SHP77 (cell line): Measurements from ENCODE around the gene MZT2A.
"Not testable (repeated sequence)": the region's sequence is repeated elsewhere in the genome, so short reads cannot be mapped to it uniquely, and the experiment has no call there.

ENCODE experiments used
- DNase-seq, 2 experiments: peaks; one replicate each; lab custom pipeline; 2025; lab: John Stamatoyannopoulos, UW

Gene MZT2A

DNA sequence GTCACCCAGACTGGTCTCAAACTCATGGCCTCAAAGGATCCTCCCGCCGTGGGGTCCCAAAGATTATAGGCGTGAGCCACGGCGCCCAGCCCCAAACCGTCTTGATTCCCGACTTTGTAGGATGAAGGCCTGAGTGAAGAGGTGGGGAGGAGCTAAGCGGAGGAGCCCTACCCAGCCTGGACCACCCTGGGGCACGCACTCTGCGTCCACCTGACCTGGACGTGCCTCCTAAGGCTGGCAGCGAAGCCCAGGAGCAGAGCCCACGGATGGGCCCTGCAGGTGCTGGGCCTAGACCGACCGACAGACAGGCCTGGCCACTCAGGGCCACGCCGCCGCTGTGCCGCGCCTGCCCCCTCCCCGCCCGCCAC is 744 bp downstream of the MZT2A start:
- DNase-seq: not testable (repeated sequence)

DNA sequence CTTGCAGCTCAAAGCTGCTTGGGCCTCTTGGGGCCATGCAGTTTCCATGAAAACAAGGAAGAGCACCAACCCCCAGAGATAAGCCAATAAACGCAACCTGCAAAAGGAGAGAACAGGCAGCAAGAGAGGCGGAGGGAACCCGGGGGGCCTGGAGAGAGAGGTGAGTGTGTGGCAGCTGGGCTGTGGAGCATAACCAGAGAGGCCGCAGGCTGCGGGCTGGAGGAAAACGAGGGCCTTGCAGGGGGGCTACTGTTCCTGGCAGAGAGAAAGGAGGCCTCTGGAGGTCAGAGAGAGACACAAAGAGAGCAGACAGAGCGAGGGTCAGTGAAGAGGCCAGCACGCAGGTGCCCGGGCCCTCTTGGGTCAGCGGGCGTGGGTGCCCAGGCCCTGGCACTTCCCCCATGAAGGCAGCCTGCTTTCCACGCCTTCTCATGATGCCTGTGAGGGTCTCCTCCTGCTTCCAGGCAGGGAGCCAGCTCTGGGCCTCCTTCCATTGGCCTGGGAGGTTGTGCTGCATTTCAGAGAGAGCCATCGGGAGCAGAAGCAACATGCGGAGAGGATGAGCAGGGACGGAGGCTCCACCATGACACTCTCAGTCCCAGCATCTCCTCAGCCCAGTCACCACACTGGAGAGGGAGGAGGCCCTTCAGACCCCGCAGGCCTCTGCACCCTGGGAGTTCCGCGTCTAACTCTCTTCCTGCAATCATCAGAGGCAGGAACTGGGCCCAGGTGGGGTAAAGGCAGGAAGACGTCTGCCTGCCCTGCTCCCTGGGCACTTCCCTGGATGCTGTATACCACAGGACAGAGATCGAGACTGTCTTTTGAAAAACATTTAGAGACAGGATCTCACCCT is 1.4 kb downstream of the MZT2A start:
- not testable (repeated sequence) for DNase-seq

DNA sequence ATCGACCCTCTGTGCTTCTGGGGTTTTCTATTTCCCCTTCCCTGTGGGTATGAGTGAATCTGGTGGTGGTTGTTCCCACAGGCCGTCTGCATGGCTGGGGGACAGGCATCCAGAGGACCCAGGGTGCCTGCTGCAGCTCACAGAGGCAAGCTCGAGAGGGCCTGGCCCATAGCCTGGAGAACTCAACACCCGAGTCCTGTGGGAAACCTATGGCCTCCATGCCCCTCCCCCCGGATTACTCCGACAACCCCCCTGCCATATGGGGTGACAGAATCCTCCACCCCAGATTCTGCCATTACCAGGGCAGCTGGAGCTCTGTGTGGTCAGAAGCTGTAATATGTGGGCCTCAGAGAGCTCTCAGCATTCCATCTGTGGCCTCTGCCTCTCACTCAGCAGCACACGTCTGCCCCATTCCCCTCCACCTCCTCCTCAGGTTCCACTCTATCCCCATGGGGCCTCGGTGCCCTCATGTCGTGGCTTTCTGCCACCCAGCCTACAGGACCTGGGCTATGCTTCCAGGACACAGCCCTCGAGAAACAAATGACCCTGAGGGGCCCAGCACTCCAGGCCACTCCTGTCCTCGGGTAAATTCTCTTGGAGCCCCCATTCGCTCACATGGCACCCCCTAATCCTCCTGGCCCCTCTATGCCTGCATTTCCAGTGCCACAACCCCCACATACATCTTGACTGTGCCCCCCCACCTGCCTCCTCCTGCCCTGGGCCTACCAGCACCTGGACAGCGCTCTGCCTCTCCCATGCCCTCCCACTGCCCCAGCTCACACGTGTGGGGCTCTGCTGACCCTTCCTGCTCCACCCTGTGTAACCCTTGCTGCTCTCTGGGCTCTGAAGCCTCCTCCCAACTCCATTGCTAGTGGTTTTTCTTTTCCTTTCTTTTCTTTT is 3.6 kb downstream of the MZT2A start:
- DNase-seq: no peak

DNA sequence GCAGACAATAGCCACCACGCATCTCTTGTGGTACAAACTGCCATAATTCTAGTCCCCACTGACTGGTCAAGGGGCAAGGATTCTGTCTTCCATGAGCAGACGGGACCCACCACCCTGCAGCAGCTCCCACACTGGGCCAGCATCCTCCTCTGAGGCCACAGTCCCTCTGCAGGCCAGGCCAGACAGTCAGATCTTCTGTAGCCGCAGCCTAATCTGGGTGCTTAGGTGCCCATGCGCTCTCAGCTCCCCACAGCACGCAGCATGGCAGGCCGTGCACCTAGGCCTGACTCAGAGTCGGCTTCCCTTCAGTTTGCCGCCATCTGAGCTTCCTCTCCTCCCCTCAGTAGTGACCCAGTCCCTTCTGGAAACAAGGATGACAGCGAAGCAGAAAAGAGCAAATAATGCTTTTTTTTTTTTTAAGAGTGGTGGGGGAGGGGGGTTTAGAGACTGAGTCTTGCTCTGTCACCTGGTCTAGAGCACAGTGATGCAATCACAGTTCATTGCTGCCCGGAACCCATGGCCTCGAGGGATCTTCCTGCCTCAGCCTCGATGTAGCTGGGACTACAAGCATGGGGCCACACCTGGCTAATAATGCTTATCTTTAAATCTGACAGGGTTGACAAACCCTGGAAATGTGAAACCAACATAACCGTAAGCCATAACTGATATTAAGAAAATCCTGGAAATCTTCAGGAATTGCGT is 5.8 kb downstream of the MZT2A start:
- not testable (repeated sequence) for DNase-seq

DNA sequence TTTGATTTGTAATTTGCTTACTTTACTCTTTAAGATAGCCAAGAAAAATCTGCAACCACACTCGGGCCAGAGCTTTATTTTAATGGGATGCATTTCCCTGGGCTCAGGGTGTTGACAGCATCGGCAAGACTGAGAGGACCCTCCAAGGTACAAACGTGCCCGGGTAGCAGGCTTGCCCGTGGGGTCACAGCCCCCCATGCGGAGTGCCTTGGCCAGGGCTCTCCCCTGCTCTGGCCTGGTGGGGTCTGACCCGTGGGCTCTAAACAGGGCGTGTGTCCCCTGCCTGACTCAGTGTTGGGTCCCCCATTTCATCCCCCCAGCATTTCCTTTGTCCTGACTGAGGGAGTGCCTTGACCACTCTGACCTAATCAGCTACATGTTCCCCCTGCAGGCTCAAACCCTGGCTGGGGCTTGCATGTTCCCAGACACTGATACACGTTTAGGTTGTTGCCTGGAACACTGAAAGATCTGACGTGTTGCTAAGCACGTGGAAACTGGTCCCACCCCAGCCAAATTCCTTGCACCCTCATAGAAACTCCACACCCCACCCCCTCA is 7.2 kb downstream of the MZT2A start:
- not testable (repeated sequence) for DNase-seq

DNA sequence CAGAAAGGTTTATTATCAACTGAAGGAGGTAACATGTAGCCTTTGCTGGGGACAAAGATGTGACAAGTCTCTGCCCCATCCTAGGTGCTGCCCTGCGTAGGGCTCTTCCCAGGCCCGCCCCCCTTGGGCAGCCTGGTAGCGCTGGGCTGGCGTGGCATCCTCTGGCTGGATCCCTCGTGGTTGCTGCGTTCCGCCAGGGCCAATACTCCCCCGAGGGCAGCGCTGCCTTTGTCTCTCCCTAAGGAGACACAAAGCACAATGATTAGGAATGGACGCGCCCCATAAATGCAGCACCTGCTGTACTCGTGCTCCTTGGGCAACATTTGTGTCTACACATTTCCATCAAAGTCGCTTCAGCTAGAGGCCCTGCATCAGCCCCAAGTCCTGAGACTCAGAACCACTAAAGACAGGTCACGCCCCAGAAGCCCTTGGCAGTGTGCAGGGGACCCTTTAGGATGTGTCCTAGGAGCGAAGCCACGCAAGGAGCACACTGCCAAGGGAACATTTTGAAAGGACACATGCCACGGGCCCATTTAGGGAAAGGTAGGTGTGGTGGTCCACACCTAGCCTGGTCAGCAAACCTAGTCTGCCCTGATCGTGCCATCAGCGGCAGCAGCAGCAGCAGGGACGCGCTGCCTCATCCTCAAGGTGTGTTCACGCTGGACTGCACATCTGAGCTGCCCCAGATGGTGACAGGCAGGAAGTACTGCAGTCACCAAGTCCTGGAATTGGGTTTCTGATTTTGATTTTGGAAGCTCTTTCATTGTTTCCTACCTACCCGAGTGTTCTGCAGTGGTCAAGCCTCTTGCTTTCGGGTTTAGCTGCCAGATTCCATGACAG is 8.0 kb downstream of the MZT2A start:
- DNase-seq: not testable (repeated sequence)

DNA sequence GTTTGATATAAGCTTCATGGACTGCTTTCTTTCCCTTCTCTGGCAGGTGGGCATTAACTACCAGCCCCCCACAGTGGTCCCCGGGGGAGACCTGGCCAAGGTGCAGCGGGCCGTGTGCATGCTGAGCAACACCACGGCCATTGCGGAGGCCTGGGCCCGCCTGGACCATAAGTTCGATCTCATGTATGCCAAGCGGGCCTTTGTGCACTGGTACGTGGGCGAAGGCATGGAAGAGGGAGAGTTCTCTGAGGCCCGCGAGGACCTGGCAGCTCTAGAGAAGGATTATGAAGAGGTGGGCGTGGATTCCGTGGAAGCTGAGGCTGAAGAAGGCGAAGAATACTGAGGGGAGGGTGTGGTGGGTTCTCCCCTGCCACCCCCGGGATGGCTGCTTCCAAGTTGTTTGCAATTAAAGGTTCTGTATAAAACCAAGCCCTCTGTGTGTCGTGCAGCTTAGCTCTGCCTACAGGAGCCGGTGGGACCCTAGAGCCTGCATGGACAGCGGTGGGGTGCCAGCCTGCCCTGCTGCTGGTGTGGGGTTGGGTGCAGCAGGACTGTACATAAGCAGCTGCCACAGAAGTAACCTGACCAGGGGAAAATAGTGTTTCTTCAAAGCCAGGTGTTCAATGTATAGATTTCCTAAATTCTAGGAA is 9.6 kb downstream of the MZT2A start:
- not testable (repeated sequence) for DNase-seq

DNA sequence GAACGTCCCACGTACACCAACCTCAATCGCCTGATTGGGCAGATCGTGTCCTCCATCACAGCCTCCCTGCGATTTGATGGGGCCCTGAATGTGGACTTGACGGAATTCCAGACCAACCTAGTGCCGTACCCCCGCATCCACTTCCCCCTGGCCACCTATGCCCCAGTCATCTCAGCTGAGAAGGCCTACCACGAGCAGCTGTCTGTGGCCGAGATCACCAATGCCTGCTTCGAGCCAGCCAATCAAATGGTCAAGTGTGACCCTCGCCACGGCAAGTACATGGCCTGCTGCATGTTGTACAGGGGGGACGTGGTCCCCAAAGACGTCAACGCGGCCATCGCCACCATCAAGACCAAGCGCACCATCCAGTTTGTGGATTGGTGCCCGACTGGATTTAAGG is 11.8 kb downstream of the MZT2A start:
- DNase-seq: not testable (repeated sequence)

DNA sequence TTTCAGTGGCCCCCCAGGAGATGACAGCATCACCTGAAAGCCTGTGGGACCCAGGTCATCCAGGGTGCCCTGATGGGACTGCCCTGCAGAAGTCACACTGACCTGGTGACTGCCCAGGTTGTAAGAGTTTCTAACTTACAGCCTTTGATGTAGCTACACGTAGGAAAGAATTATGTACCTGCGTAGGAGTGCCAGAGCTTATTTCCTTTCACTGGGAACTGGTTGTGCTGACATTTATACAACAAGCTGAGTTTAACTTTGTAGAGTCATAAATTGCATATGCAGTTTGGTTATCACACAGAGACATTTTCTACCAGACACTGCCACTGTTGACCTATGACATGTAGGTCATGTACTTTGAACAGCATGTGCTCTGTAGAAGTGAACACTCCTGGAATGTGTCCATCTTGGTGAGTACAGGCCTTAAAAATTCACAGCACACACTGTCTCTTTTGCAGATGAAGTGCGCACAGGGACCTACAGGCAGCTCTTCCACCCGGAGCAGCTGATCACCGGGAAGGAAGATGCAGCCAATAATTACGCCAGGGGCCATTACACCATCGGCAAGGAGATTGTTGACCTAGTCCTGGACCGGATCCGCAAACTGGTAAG is 13.2 kb downstream of the MZT2A start:
- not testable (repeated sequence) for DNase-seq

DNA sequence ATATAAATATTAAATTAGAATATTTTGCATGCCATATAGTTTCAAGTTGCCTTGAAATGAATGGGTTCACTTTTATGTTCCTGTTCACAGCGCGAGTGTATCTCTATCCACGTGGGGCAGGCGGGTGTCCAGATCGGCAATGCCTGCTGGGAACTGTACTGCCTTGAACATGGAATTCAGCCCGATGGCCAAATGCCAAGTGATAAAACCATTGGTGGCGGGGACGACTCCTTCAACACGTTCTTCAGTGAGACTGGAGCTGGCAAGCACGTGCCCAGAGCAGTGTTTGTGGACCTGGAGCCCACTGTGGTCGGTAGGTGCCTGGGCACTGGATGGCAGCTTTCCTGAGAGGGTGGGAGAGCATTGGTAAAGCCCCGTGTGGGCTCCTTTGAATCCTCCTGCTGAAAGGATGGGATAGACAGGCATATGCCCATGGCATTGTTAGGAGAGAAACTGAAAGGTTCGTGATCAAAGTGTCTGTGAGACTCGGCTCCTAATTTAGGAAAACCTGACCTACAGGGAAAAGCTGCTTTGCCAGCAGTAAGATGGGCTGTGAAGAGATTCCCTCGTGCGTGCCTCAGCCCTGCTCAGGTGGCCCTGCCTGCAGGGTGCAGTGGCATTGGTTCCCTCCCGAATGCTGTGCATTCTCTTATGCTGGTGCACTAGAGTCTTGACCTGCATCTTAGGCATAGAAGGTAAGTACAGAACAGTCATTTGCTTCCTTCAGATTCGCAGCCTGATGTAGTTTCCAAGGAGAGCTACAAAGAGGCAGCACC is 13.9 kb downstream of the MZT2A start:
- DNase-seq: not testable (repeated sequence)

DNA sequence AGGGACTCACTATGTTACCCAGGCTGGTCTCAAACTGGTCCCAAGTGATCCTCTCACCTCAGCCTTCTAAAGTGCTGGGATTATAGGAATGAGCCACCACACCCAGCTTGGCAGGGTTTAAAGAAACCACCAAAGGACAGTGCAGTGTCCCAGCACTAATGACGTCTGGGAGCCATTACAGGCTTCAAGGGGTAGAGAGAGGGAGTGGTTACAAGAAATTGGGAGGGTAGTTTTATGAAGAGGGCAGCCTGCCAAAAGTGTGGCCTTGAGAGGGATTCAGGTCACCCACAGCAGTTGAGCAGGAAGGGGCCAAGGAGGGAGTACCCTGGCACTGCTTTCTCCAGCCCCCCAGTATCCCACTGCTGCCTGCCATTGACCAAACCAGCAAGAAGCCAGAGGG is 15.0 kb downstream of the MZT2A start:
- DNase-seq: not testable (repeated sequence)

DNA sequence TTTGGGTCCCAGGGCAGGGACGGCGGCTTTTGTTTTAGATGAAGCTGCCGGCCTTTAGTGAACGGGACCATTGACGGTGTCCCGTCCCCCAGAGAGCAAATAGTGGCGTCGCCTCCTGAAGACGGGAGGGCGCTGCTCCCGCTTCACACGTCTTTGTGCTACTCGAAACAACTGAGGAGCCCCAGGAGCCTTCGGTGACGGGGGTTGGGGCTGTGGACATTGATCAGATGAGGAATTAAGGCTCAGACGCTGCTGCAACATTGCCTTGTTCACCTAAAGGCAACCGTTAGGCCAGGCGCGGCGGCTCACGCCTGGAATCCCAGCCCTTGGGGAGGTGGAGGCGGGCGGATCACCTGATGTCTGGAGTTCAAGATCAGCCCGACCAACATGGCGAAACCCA is 15.8 kb downstream of the MZT2A start:
- not testable (repeated sequence) for DNase-seq

DNA sequence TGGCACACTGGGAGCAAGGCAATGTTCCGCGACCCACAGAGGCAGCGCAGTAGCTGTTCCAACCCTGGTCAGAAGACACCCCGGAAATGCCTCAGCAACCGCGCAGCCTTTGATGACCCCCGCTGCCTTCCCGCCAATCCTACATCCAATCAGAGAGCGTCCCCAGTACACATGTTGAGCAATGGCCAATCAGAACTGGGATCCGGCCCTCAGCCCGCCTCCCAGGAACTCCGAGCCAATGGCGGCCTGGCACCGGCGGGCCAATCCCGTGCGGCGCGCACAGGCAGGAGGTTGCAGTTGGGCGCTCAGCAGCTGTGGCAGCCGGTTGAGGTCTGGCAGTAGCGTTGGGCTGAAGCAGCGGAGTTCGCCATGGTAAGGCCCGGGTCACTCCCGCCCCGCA is 16.4 kb downstream of the MZT2A start, which contains the start of gene TUBA3D:
TSS of gene TUBA3D (plus strand) at position 289 of the 400 bp plus-strand sequence. CDS start at position 370, 81 bp downstream.
- no peak for DNase-seq

DNA sequence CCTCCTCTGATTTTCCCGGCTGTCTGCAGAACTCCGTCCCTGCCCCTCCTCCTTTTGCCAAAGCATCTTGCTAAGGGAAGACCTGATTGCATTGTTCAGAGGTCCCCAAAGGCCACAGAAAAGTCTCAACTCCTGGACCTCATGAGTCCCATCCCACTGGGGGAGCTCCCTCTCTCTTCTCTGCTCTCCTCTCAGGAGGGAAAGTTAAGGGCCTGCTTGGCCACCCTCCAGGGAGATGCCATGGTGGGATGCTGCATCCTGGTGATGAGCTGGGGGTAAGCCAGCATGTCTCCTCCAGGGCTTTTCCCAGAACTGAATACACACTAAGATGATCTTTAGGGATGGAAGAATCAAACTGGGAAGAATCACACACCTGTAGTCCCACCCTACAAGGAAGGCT is 18.9 kb downstream of the MZT2A start:
- not testable (repeated sequence) for DNase-seq

DNA sequence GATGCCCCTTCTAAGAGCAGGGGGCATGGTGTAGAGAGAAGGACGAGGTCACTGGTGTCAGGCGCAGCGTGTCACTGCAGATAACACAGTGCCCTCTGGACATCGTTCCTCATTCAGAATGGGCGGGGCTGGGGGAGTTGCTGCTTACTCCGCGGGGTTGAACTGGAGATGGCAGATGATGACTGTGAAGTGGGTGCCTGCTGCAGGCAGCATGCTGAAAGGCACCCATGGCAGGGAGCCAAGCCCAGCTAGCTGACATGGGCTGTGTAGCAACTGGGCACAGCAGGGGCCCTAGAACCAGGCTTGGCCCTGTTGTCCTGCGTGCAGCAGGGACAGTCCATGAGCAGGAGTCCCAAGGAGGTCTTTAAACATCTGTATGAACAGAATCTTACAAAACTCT is 20.6 kb downstream of the MZT2A start:
- not testable (repeated sequence) for DNase-seq

DNA sequence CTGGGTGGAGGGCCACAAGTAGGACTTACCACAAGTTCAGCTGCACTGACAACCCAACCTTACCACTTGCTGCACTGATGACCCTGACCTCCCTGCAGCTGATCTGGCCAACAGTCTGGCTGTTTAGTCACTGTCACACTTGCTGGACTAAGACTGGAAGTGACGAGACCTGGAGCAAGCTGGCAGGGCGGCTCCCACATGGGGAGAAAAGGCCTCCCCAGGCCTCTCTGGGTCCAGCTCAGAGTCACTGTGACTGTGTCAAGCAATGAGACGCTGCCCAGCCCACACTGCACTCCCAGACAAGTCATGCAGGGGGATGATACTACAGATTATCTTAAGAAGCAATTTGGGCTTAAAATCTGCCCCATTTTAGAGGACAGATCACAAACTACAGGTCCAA is 21.3 kb downstream of the MZT2A start:
- not testable (repeated sequence) for DNase-seq

DNA sequence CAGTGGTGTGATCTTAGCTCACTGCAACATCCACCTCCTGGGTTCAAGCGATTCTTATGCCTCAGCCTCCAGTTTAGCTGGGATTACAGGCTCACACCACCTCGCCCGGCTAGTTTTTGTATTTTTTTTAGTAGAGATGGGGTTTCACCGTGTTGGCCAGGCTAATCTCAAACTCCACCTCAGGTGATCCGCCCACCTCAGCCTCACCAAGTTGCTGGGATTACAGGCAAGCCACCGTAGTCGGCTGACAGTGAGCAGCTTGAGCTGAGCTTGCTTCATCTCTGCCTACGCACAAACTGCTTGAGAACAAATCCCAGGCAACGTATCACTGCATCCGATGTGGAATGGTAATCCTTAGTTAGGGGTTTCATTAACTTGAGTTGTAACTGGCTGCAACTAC is 24.5 kb downstream of the MZT2A start:
- not testable (repeated sequence) for DNase-seq

DNA sequence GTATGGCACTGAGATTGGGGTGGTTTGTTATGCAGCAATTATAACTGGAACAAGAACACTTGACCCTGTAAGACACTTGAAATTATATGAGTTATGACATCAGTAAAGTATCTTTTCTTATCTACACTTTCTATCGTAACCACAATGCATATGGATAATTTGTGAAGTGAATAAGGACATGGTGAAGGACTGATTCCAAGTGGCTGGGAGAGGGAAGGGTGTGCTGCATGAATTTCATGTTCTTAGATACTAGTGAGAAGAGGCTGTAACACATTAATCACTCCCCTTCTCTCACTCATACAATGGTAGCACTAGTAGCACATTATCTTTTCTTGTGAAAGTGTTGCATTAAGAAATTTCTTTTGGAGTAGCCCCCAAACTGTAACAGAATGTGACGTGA is 37.3 kb downstream of the MZT2A start:
- not testable (repeated sequence) for DNase-seq
